GM12878 (cell line): ENCODE results near the gene HINFP. TPM values are rescaled to one million over a fixed set of nuclear protein-coding genes. Genes with fewer than 3 reads are reported as not detected.

Source experiments
- BACH1 ChIP-seq: fragments of 450-650 bp; IDR thresholded peaks from 2 replicates; pipeline ENCODE4 v1.6.1; 2017; ENCODE audit warnings: mild to moderate bottlenecking, borderline replicate concordance
- BRCA1 ChIP-seq: IDR thresholded peaks from 2 replicates; pipeline ENCODE4 v1.6.1; 2011; ENCODE audit warnings: low read depth, low read length, improper control_type of control experiment
- CBX3 ChIP-seq: fragments of 200-600 bp; sonication (generic); IDR thresholded peaks from 2 replicates; pipeline ENCODE4 v1.6.1; 2016; ENCODE audit warnings: low read depth, borderline replicate concordance
- FOXM1 ChIP-seq: IDR thresholded peaks from 2 replicates; pipeline ENCODE4 v1.6.1; 2012; ENCODE audit warnings: low read depth, mild to moderate bottlenecking, inconsistent platforms, low read length, moderate library complexity
- GABPA ChIP-seq: IDR thresholded peaks from 2 replicates; pipeline ENCODE4 v1.6.1; 2014; ENCODE audit warnings: antibody characterized with exemption, low read depth, mild to moderate bottlenecking, inconsistent platforms
- JUND ChIP-seq: IDR thresholded peaks from 2 replicates; pipeline ENCODE4 v1.6.1; 2012; ENCODE audit warnings: low read depth, mild to moderate bottlenecking, low read length, improper control_type of control experiment, moderate library complexity
- NR2F1 ChIP-seq: fragments of 450-650 bp; conservative IDR thresholded peaks from 2 replicates; pipeline ENCODE4 v1.6.1; 2017; ENCODE audit warnings: mild to moderate bottlenecking
- REST ChIP-seq: IDR thresholded peaks from 2 replicates; pipeline ENCODE4 v1.6.1; 2012; ENCODE audit warnings: mild to moderate bottlenecking, low read depth, low read length
- SIX5 ChIP-seq: IDR thresholded peaks from 2 replicates; pipeline ENCODE4 v1.6.1; 2011; ENCODE audit warnings: mild to moderate bottlenecking, low read depth, low read length, moderate library complexity; ENCODE audit not compliant: severe bottlenecking
- SMARCA5 ChIP-seq: fragments of 450-650 bp; IDR thresholded peaks from 2 replicates; pipeline ENCODE4 v1.6.1; 2017; ENCODE audit warnings: mild to moderate bottlenecking
- SUZ12 ChIP-seq: fragments of 200-600 bp; sonication (generic); IDR thresholded peaks from one replicate; pipeline ENCODE4 v1.6.1; 2018; ENCODE audit warnings: antibody characterized with exemption, mild to moderate bottlenecking; ENCODE audit not compliant: unreplicated experiment
- ZNF592 ChIP-seq: fragments of 450-650 bp; IDR thresholded peaks from 2 replicates; pipeline ENCODE4 v1.6.1; 2017; ENCODE audit warnings: mild to moderate bottlenecking, moderate library complexity
- polyA plus RNA-seq, 11 experiments: library from polyadenylated mRNA; depleted of rRNA in 4 of 11; unstranded in 6 of 11; stranded (reverse) in 5 of 11; fragments of >200 nt; fragmentation: Nextera tagmentation in 4 of 11; fragmentation: Illumina TruSeq in 1 of 11; extraction: Ambion mirVana in 4 of 11; extraction: Trizol in 1 of 11; gene quantifications; 1 replicate in 1 of 11; 2 replicates in 10 of 11; pipeline versions ENCODE4 v1.2.1 to v1.2.3, GENCODE V29; 2011 to 2016; ENCODE audit warnings: inconsistent platforms in 2 of 11, missing spikeins in 2 of 11, low read depth in 1 of 11
- total RNA-seq, 4 experiments: library from RNA; depleted of rRNA in 3 of 4; stranded (reverse); fragments of >200 nt in 3 of 4; fragmentation: Illumina TruSeq in 1 of 4; extraction: Trizol in 1 of 4; gene quantifications; 2 replicates each; pipeline versions ENCODE4 v1.2.1 to v1.2.3, GENCODE V29; 2013 to 2021
- TF ChIP-seq, protein P1 (sequence below): fragments of 450-650 bp; IDR thresholded peaks from 2 replicates; pipeline ENCODE4 v1.6.1; 2017; ENCODE audit warnings: mild to moderate bottlenecking, low read depth, inconsistent platforms; ENCODE audit not compliant: poor library complexity, severe bottlenecking
- TF ChIP-seq, protein P2 (sequence below): fragments of 450-650 bp; IDR thresholded peaks from 2 replicates; pipeline ENCODE4 v1.6.1; 2016; ENCODE audit warnings: mild to moderate bottlenecking, moderate library complexity, borderline replicate concordance

Gene HINFP
- total and polyA plus RNA-seq, 10 of the 15 experiments (the other 5 are each of a cell fraction or from before 2014, with no cell fraction given), result 13.1 to 26.3 (median 18.6) TPM

- TF ChIP-seq, protein P1, sequence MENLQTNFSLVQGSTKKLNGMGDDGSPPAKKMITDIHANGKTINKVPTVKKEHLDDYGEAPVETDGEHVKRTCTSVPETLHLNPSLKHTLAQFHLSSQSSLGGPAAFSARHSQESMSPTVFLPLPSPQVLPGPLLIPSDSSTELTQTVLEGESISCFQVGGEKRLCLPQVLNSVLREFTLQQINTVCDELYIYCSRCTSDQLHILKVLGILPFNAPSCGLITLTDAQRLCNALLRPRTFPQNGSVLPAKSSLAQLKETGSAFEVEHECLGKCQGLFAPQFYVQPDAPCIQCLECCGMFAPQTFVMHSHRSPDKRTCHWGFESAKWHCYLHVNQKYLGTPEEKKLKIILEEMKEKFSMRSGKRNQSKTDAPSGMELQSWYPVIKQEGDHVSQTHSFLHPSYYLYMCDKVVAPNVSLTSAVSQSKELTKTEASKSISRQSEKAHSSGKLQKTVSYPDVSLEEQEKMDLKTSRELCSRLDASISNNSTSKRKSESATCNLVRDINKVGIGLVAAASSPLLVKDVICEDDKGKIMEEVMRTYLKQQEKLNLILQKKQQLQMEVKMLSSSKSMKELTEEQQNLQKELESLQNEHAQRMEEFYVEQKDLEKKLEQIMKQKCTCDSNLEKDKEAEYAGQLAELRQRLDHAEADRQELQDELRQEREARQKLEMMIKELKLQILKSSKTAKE, result peak; percentile 63
- TF ChIP-seq BACH1, result no peak
- no peak for TF ChIP-seq CBX3
- 0 out of 2 replicates have a peak, but pooled peaks have one; percentile 22 for TF ChIP-seq SMARCA5
- peak; percentile 71 for TF ChIP-seq SIX5
- TF ChIP-seq, protein P2, sequence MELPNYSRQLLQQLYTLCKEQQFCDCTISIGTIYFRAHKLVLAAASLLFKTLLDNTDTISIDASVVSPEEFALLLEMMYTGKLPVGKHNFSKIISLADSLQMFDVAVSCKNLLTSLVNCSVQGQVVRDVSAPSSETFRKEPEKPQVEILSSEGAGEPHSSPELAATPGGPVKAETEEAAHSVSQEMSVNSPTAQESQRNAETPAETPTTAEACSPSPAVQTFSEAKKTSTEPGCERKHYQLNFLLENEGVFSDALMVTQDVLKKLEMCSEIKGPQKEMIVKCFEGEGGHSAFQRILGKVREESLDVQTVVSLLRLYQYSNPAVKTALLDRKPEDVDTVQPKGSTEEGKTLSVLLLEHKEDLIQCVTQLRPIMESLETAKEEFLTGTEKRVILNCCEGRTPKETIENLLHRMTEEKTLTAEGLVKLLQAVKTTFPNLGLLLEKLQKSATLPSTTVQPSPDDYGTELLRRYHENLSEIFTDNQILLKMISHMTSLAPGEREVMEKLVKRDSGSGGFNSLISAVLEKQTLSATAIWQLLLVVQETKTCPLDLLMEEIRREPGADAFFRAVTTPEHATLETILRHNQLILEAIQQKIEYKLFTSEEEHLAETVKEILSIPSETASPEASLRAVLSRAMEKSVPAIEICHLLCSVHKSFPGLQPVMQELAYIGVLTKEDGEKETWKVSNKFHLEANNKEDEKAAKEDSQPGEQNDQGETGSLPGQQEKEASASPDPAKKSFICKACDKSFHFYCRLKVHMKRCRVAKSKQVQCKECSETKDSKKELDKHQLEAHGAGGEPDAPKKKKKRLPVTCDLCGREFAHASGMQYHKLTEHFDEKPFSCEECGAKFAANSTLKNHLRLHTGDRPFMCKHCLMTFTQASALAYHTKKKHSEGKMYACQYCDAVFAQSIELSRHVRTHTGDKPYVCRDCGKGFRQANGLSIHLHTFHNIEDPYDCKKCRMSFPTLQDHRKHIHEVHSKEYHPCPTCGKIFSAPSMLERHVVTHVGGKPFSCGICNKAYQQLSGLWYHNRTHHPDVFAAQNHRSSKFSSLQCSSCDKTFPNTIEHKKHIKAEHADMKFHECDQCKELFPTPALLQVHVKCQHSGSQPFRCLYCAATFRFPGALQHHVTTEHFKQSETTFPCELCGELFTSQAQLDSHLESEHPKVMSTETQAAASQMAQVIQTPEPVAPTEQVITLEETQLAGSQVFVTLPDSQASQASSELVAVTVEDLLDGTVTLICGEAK, result peak; percentile 99
- peak; percentile 94 for TF ChIP-seq GABPA
- TF ChIP-seq BRCA1, result no peak
- TF ChIP-seq JUND, result no peak
- TF ChIP-seq SUZ12, result no peak
- TF ChIP-seq NR2F1, result peak; percentile 68
- TF ChIP-seq REST, result no peak
- TF ChIP-seq ZNF592, result no peak
- no peak for TF ChIP-seq FOXM1
Observed at GRCh38 chr11:119101759-119102423, 19.5 kb upstream of the HINFP start, which contains the start of gene DPAGT1 (continued).
